ENCODE measurements around the gene CTCFL.
"Not testable (repeated sequence)": the region's sequence is repeated elsewhere in the genome, so short reads cannot be mapped to it uniquely, and the experiment has no call there.

The CTCFL gene

GRCh38 chr20:57491373-57491772, 33.6 kb downstream of the CTCFL start:
- no peaks in the 10 kb centered on the region for H3K36me3 Mint-ChIP-seq (ENCODE audit: low read depth)
- peaks cover 40% of the 10 kb centered on the region for H3K4me1 Mint-ChIP-seq
- no peak overlapping the region for H3K4me3 Mint-ChIP-seq
- H3K27me3 Mint-ChIP-seq (ENCODE audit: low read depth, poor library complexity): peaks cover 19% of the 10 kb centered on the region
- no peak for DNase-seq
- TF ChIP-seq, protein P1, sequence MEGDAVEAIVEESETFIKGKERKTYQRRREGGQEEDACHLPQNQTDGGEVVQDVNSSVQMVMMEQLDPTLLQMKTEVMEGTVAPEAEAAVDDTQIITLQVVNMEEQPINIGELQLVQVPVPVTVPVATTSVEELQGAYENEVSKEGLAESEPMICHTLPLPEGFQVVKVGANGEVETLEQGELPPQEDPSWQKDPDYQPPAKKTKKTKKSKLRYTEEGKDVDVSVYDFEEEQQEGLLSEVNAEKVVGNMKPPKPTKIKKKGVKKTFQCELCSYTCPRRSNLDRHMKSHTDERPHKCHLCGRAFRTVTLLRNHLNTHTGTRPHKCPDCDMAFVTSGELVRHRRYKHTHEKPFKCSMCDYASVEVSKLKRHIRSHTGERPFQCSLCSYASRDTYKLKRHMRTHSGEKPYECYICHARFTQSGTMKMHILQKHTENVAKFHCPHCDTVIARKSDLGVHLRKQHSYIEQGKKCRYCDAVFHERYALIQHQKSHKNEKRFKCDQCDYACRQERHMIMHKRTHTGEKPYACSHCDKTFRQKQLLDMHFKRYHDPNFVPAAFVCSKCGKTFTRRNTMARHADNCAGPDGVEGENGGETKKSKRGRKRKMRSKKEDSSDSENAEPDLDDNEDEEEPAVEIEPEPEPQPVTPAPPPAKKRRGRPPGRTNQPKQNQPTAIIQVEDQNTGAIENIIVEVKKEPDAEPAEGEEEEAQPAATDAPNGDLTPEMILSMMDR (IDR thresholded peaks at IDR 0.05): no peak
- peaks cover 8% of the 10 kb centered on the region for H3K9me3 Mint-ChIP-seq
- no peak overlapping the region for H3K27ac Mint-ChIP-seq

DNA sequence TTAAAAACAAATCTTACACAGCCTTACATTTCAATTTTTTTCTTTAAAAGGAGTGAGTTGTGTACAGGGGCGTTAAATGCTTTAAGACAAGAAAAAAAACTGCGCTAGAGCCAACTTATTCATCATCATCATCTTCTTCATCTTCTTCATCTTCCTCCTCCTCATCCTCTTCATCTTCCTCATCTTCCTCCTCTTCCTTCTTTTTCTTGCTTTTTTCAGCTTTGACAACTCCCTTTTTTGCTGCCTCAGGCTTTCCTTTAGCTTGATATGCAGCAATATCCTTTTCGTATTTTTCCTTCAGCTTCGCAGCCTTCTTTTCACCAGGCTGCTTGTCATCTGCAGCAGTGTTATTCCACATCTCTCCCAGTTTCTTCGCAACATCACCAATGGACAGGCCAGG, 36.7 kb downstream of the CTCFL start:
- H3K9me3 Mint-ChIP-seq: peaks cover 16% of the 10 kb centered on the region
- DNase-seq; H3K36me3 Mint-ChIP-seq (ENCODE audit: low read depth); H3K4me3 Mint-ChIP-seq; H3K27ac Mint-ChIP-seq: not testable (repeated sequence)
- peaks cover 29% of the 10 kb centered on the region for H3K27me3 Mint-ChIP-seq (ENCODE audit: low read depth, poor library complexity)
- peaks cover 33% of the 10 kb centered on the region for H3K4me1 Mint-ChIP-seq

DNA sequence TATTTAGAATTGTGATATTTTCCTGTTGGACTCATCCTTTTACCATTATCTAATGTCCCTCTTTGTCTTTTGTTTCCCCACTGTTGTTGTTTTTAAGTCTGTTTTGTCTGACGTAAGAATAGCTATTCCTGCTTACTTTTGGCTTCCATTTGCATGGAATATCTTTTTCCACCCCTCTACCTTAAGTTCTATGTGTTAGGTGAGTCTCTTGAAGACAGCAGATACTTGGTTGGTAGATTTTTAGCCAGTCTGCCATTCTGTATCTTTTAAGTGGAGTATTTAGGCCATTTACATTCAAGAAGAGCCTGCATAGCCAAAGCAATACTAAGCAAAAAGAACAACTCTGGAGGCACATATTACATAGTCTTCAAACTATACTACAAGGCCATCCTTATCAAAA, 39.2 kb downstream of the CTCFL start:
- Mint-ChIP-seq H3K27ac (no peak overlapping the region), H3K4me3 (no peak overlapping the region), H3K27me3 (ENCODE audit: low read depth, poor library complexity) (peaks cover 36% of the 10 kb centered on the region), H3K9me3 (peaks cover 16% of the 10 kb centered on the region), H3K36me3 (ENCODE audit: low read depth) (no peaks in the 10 kb centered on the region), H3K4me1 (peaks cover 39% of the 10 kb centered on the region)
- TF ChIP-seq, protein P1 (IDR thresholded peaks at IDR 0.05): no peak
- no peak for DNase-seq

- Mint-ChIP-seq H3K36me3 (ENCODE audit: low read depth) (no peaks in the 10 kb centered on the region), H3K27me3 (ENCODE audit: low read depth, poor library complexity) (peaks cover 36% of the 10 kb centered on the region), H3K27ac (no peak overlapping the region), H3K4me3 (no peak overlapping the region), H3K9me3 (peaks cover 12% of the 10 kb centered on the region), H3K4me1 (peaks cover 44% of the 10 kb centered on the region)
- TF ChIP-seq, protein P1 (IDR thresholded peaks at IDR 0.05): no peak
- no peak for DNase-seq
Observed at GRCh38 chr20:57484772-57485171, 40.2 kb downstream of the CTCFL start.

DNA sequence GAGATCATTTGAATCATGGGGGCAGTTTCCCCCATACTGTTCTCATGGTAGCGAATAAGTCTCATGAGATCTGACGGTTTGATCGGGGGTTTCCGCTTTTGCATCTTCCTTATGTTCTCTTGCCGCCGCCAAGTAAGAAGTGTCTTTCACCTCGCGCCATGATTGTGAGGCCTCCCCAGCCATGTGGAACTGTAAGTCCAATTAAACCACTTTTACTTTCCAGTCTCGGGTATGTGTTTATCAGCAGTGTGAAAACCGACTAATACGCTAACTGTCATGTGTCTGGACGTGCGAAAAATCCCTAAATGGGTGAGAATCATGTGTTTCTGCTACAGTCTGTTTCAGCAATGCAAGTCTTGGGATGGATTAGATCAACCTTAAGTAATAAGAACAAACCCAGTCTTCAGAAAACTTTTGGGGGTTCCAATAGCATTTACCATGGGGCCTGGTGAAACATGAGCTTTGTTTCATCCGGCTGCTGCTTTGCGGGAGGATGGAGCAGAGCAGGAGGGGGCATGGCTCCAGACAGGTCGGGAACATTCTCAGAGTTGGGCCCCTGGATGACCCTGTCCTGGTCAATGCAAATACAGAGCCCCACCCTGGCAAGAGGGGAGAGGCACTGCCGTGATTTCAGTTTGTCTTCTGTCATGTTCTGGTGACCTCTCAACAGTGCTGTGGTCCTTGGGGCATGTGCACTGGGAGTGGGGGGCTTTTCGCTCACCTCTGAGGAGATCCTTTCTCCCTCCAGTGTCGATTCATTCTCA, 41.5 kb downstream of the CTCFL start:
- H3K9me3 Mint-ChIP-seq: peaks cover 12% of the 10 kb centered on the region
- no peak overlapping the region for H3K27ac Mint-ChIP-seq
- H3K36me3 Mint-ChIP-seq (ENCODE audit: low read depth): no peaks in the 10 kb centered on the region
- no peak overlapping the region for H3K4me3 Mint-ChIP-seq
- TF ChIP-seq, protein P1 (IDR thresholded peaks at IDR 0.05): no peak
- peaks cover 44% of the 10 kb centered on the region for H3K4me1 Mint-ChIP-seq
- DNase-seq: no peak
- H3K27me3 Mint-ChIP-seq (ENCODE audit: low read depth, poor library complexity): peaks cover 30% of the 10 kb centered on the region

DNA sequence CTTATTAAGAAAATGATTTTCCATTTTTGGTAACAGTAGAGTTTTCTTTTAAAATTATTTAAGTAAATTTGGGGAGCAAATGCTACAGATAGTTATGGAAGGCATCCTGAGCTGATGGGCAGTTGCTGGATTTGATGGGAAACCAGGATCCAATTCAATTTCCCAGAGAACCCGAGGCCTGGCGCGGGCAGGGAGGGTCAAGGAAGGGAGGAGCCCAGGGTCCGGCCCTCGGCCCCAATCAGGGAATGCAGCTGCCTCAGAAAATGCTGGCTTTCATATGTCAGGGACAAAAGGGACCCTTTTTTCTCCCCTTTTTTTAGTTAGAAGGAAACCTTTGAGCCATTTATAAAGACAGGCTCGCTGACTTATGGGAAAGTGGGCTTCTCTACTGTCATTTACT, 42.1 kb downstream of the CTCFL start:
- peaks cover 50% of the 10 kb centered on the region for H3K4me1 Mint-ChIP-seq
- H3K27ac Mint-ChIP-seq: no peak overlapping the region
- TF ChIP-seq, protein P1 (IDR thresholded peaks at IDR 0.05): no peak
- no peak overlapping the region for H3K4me3 Mint-ChIP-seq
- H3K27me3 Mint-ChIP-seq (ENCODE audit: low read depth, poor library complexity): peaks cover 28% of the 10 kb centered on the region
- no peak for DNase-seq
- H3K9me3 Mint-ChIP-seq: peaks cover 12% of the 10 kb centered on the region
- no peaks in the 10 kb centered on the region for H3K36me3 Mint-ChIP-seq (ENCODE audit: low read depth)

Data from nephron progenitor cell (in vitro differentiated cells).